RWPE2 (cell line): ENCODE data around the gene CHCHD10.
"Not testable (repeated sequence)": the region's sequence is repeated elsewhere in the genome, so short reads cannot be mapped to it uniquely, and the experiment has no call there.

Source experiments
- ATAC-seq: fragments of 200-7000 bp; cut with Tn5 transposase; 3 replicates; pipeline ENCODE4 v1.9.1; 2021; ENCODE audit warnings: low read depth
- DNase-seq: peaks from one replicate; pipeline ENCODE4 v3.0.0-alpha.2; 2020; ENCODE audit warnings: low spot score
- H3K27ac ChIP-seq: fragments of 450-650 bp; 2 replicates; pipeline ENCODE4 v1.5.1; 2017; ENCODE audit warnings: mild to moderate bottlenecking; ENCODE audit not compliant: poor library complexity, severe bottlenecking
- H3K27me3 ChIP-seq: fragments of 250-450 bp; sonication (Bioruptor Pico); 2 replicates; pipeline ENCODE4 v1.5.1; 2021; ENCODE audit warnings: mild to moderate bottlenecking, moderate library complexity; ENCODE audit not compliant: insufficient read depth, poor library complexity, severe bottlenecking
- H3K36me3 ChIP-seq: fragments of 250-450 bp; sonication (Bioruptor Pico); 2 replicates; pipeline ENCODE4 v1.5.1; 2020; ENCODE audit warnings: low read depth, mild to moderate bottlenecking, moderate library complexity
- H3K4me1 ChIP-seq: fragments of 250-450 bp; sonication (Bioruptor Pico); 2 replicates; pipeline ENCODE4 v1.5.1; 2021; ENCODE audit warnings: mild to moderate bottlenecking, moderate library complexity; ENCODE audit not compliant: insufficient read depth, poor library complexity, severe bottlenecking
- H3K4me3 ChIP-seq: fragments of 250-450 bp; sonication (Bioruptor Pico); 2 replicates; pipeline ENCODE4 v1.5.1; 2021; ENCODE audit warnings: mild to moderate bottlenecking, moderate library complexity; ENCODE audit not compliant: severe bottlenecking
- H3K9me3 ChIP-seq: fragments of 250-450 bp; sonication (Bioruptor Pico); 2 replicates; pipeline ENCODE4 v1.5.1; 2021; ENCODE audit warnings: mild to moderate bottlenecking, moderate library complexity; ENCODE audit not compliant: severe bottlenecking
- TF ChIP-seq, protein P1 (sequence below): fragments of 450-650 bp; IDR thresholded peaks from one replicate; pipeline ENCODE4 v1.5.1; 2017; ENCODE audit warnings: mild to moderate bottlenecking, moderate library complexity; ENCODE audit not compliant: poor library complexity, severe bottlenecking

Gene CHCHD10

DNA sequence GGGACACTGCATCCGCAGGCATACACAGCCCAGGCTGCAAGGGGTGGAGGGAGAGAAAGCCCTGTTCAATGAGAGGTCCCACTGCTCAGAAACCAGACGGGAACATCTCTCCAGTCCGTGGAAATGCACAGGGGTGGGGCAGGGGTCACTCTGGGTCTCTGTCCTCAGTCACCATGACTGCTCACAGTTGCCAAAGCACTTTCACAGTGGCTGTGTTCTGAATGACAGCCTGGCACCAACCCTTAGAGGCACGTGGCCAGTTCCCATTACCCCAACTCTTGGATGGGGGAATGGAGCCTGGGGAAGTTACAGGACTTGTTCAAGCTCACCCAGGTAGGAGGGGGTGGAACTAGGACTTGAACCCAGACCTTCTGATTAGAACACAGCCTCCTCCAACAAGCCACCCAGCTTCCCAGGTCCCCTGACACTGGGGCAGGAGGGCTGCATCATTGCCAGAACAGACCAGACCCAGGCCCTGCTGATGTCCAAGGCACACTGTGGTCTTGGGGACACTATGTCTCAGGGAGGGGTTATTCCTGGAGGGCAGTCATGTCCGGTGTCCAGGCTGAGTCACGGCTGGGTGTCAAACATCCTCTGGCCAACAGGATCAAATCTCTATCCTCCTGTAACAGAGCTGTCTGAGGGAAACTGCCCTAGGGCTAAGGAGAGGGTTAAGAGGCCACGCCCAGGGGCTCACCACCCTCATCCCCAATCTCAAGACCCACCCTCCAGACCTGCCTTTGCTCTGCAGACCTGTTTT is 25.1 kb downstream of the CHCHD10 start:
- H3K27me3 ChIP-seq = no peaks in the 10 kb centered on the region
- ATAC-seq = no peak
- no peaks in the 10 kb centered on the region for H3K4me1 ChIP-seq
- 0 out of 2 replicates have a peak, but pooled peaks cover 5% of the 10 kb centered on the region for H3K36me3 ChIP-seq
- TF ChIP-seq, protein P1, sequence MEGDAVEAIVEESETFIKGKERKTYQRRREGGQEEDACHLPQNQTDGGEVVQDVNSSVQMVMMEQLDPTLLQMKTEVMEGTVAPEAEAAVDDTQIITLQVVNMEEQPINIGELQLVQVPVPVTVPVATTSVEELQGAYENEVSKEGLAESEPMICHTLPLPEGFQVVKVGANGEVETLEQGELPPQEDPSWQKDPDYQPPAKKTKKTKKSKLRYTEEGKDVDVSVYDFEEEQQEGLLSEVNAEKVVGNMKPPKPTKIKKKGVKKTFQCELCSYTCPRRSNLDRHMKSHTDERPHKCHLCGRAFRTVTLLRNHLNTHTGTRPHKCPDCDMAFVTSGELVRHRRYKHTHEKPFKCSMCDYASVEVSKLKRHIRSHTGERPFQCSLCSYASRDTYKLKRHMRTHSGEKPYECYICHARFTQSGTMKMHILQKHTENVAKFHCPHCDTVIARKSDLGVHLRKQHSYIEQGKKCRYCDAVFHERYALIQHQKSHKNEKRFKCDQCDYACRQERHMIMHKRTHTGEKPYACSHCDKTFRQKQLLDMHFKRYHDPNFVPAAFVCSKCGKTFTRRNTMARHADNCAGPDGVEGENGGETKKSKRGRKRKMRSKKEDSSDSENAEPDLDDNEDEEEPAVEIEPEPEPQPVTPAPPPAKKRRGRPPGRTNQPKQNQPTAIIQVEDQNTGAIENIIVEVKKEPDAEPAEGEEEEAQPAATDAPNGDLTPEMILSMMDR = no peak
- H3K9me3 ChIP-seq = no peaks in the 10 kb centered on the region
- no peak for DNase-seq
- no peak overlapping the region for H3K4me3 ChIP-seq
- H3K27ac ChIP-seq = no peak overlapping the region

DNA sequence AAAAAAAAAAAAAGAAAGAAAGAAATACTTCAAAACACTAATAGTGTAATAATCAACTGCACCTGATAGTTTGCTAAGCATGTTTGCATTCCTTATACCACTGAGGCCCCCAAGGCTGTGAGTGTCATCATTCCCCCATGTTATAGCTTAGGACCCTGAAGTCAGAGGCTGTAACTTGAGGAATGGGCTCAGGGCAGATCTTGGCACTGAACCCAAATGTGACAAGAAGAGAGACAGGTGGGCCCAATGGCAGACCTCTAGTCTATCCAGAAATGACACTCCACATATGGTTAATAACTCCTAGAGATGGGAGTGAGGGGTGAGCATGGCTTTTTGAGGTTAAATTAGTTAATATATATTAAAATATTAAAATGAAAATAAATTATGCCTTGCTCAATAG is 30.1 kb downstream of the CHCHD10 start:
- DNase-seq (no peak), ATAC-seq (no peak)
- Histone ChIP-seq H3K27ac (no peak overlapping the region), H3K9me3 (no peaks in the 10 kb centered on the region), H3K27me3 (no peaks in the 10 kb centered on the region), H3K4me1 (no peaks in the 10 kb centered on the region), H3K4me3 (no peak overlapping the region), H3K36me3 (no peaks in the 10 kb centered on the region)
- TF ChIP-seq, protein P1 = no peak

DNA sequence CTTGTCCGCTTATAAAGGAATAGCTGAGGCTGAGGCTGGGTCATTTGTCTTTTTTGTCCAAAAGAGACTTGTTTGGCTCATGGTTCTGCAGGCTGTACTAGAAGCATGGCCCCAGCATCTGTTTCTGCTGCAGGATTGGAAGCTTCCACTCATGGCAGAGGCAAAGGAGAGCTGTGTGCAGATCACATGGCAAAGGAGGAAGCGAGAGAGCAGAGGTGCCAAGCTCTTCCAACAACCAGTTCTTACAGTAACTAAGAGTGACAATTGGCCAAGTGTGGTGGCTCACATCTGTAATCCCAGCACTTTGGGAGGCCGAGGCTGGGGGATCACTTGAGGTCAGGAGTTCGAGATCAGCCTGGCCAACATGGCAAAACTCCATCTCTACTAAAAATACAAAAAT is 39.7 kb downstream of the CHCHD10 start:
- not testable (repeated sequence) for H3K27ac ChIP-seq, H3K9me3 ChIP-seq, H3K4me1 ChIP-seq, H3K36me3 ChIP-seq, DNase-seq, H3K4me3 ChIP-seq, H3K27me3 ChIP-seq, ATAC-seq

DNA sequence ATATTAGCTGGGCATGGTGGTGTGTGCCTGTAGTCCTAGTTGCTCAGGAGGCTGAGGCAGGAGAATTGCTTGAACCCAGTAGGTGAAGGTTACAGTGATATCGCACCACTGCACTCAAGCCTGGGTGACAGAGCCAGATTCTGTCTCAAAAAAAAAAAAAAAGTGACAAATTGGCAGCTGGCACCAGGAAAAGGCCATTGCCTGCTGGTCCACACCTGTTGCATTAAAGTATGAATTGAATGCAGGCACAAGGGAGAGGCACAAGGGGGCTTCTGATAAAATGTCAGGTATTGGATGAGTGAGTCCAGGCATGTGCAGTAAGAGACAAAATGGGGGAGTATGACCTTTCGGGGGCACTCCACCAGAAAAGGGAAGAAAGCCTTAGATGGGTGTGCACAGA is 45.0 kb downstream of the CHCHD10 start:
- Histone ChIP-seq H3K4me3 (no peak overlapping the region), H3K9me3 (no peaks in the 10 kb centered on the region), H3K27ac (no peak overlapping the region), H3K36me3 (no peaks in the 10 kb centered on the region), H3K4me1 (no peaks in the 10 kb centered on the region), H3K27me3 (no peaks in the 10 kb centered on the region)
- TF ChIP-seq, protein P1 = no peak
- peak; percentile 15 for DNase-seq
- ATAC-seq = no peak

DNA sequence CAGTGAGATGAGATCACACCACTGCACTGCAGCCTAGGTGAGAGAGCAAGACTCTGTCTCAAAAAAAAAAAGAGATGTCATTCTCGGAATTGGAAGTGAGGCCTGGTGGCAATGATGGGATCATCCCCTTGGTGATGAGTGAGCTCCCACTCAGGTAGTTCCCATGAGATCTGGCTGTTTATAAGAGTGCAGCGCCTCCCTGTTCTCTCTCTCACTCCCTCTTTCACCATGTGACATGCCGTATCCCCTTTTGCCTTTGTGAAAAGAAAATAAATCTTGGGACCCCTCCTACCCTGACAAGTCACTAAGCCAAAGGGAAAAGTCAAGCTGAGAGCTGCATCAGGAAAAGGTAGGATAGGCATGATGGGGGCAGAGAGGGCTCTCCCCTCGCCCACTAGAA is 45.6 kb downstream of the CHCHD10 start:
- H3K4me1 ChIP-seq = no peaks in the 10 kb centered on the region
- H3K9me3 ChIP-seq = no peaks in the 10 kb centered on the region
- DNase-seq = peak; percentile 2
- H3K27ac ChIP-seq = no peak overlapping the region
- no peak for ATAC-seq
- no peaks in the 10 kb centered on the region for H3K36me3 ChIP-seq
- TF ChIP-seq, protein P1 = no peak
- no peak overlapping the region for H3K4me3 ChIP-seq
- H3K27me3 ChIP-seq = no peaks in the 10 kb centered on the region
